Sigmoid colon (tissue), 4 donors: ENCODE data around the gene MYOZ1.

Experiments
- EP300 ChIP-seq, 4 donors: sonication (generic); formaldehyde crosslinking; IDR thresholded peaks; one replicate each; pipeline ENCODE4 v1.6.1; 2017; ENCODE audit warnings: antibody characterized with exemption in 4 of 4
- POLR2A ChIP-seq, 2 donors: fragments of 450-650 bp; IDR thresholded peaks; one replicate each; pipeline ENCODE4 v1.6.1; 2016; ENCODE audit warnings: antibody characterized with exemption in 2 of 2, mild to moderate bottlenecking in 2 of 2, moderate library complexity in 2 of 2
- POLR2AphosphoS5 ChIP-seq, 4 donors: sonication (generic); formaldehyde crosslinking; IDR thresholded peaks; one replicate each; pipeline ENCODE4 v1.6.1; 2017; ENCODE audit warnings: antibody characterized with exemption in 4 of 4
- TF ChIP-seq, protein P1 (sequence below), 4 experiments: fragments of 450-650 bp in 3 of 4; fragments of 200-600 bp in 1 of 4; IDR thresholded peaks; one replicate each; pipeline ENCODE4 v1.5.1; 2016 to 2019; ENCODE audit warnings: antibody characterized with exemption in 4 of 4, mild to moderate bottlenecking in 3 of 4, moderate library complexity in 2 of 4

DNA sequence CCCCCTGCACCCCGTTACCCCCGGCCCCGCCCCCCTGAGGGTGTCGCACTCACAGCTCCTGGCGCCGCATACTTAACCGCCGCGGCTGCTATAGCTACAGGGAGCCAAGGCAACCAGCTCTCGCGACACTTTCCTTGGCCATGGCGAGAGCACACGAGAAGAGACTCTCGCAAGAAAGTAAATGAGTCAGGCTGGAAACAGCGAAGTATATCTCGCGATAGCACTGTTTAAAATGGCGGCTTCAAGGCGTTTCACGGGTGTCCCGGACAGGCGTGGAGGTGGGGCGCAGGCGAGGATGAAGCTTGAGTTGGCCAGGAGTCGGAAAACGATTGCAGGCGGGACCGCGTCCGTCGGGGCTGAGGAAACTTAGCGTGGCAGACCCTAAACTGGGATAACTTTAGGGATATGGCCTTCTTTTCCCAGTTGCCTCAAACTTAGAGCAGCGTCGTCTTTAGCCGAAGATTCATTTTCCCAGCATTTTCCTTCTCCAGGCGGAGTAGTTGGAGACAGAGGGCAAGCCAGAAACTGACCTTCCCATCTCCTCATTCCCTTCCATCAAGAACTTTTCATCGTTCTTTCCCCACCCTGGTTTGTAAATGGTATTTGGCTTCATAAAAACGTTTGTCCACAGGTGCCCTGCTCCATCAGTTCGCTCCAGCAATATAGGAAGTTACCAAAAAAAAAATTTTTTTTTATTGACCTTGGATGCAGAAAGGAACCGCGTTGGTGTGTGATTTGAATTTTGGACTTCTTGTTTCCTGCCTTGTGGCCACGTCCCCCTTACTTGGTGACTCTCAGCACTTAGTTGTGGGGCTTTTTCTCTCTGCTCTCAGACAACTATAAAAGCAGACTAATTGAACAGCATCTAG, 15.2 kb downstream of the MYOZ1 start:
- TF ChIP-seq POLR2A (IDR thresholded peaks at IDR 0.05), result no peak
- TF ChIP-seq, protein P1, sequence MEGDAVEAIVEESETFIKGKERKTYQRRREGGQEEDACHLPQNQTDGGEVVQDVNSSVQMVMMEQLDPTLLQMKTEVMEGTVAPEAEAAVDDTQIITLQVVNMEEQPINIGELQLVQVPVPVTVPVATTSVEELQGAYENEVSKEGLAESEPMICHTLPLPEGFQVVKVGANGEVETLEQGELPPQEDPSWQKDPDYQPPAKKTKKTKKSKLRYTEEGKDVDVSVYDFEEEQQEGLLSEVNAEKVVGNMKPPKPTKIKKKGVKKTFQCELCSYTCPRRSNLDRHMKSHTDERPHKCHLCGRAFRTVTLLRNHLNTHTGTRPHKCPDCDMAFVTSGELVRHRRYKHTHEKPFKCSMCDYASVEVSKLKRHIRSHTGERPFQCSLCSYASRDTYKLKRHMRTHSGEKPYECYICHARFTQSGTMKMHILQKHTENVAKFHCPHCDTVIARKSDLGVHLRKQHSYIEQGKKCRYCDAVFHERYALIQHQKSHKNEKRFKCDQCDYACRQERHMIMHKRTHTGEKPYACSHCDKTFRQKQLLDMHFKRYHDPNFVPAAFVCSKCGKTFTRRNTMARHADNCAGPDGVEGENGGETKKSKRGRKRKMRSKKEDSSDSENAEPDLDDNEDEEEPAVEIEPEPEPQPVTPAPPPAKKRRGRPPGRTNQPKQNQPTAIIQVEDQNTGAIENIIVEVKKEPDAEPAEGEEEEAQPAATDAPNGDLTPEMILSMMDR (IDR thresholded peaks at IDR 0.05), result no peak
- no peak for TF ChIP-seq EP300 (IDR thresholded peaks at IDR 0.05)
- peak; percentile 70 to 78 (median 75) for TF ChIP-seq POLR2AphosphoS5 (IDR thresholded peaks at IDR 0.05)
